Esophagus muscularis mucosa (tissue), 4 donors: ENCODE measurements around the gene PYROXD2.
"Not testable (repeated sequence)": the region's sequence is repeated elsewhere in the genome, so short reads cannot be mapped to it uniquely, and the experiment has no call there.

Source experiments
- CTCF ChIP-seq, 3 experiments: fragments of 200-600 bp in 2 of 3; fragments of 450-650 bp in 1 of 3; sonication (generic) in 2 of 3; IDR thresholded peaks; one replicate each; pipeline ENCODE4 v1.5.1; 2017 to 2019; ENCODE audit warnings: antibody characterized with exemption in 3 of 3, mild to moderate bottlenecking in 2 of 3, moderate library complexity in 1 of 3
- EP300 ChIP-seq: sonication (generic); formaldehyde crosslinking; IDR thresholded peaks from one replicate; pipeline ENCODE4 v1.6.1; 2017; ENCODE audit warnings: antibody characterized with exemption
- POLR2A ChIP-seq: fragments of 450-650 bp; IDR thresholded peaks from one replicate; pipeline ENCODE4 v1.6.1; 2017; ENCODE audit warnings: antibody characterized with exemption, moderate library complexity, mild to moderate bottlenecking, low read depth

GRCh38 chr10:98341701-98342100 is 73.3 kb downstream of the PYROXD2 start:
- TF ChIP-seq POLR2A; CTCF (IDR thresholded peaks at IDR 0.05); EP300: not testable (repeated sequence)
